ENCODE data around the gene UBE2N. TPM values are rescaled to one million over a fixed set of nuclear protein-coding genes. Genes with fewer than 3 reads are reported as not detected.
"Not testable (repeated sequence)": the region's sequence is repeated elsewhere in the genome, so short reads cannot be mapped to it uniquely, and the experiment has no call there.

Gene UBE2N
- total RNA-seq, 1 experiment from 2014 or later = 210 TPM

- H3K9me3 ChIP-seq (replicated peaks); DNase-seq; H3K27ac ChIP-seq; H3K4me3 ChIP-seq; H3K27me3 ChIP-seq; H3K4me1 ChIP-seq: not testable (repeated sequence)
- H3K36me3 ChIP-seq = peaks cover 20% of the 10 kb centered on the region
These were observed 32.2 kb downstream of the UBE2N start for GRCh38 chr12:93409343-93410187.

DNA sequence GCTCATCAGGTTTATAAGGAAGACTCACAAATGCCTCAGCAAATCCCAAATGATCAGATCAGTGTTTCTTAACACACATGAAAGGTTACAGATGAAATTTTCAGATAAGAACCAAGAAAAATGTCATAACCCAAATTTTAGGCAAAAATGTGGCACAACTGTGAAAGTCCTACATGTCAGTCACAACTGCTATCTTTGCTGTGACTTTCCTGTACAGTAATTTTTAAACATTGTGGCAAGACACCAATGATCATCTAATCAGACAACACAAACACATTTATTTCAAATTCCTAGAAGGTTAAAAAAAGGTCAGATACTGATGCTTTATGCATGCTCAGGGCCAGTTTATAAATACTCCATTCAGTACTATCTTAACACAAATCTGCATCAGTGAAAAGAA is 32.9 kb downstream of the UBE2N start:
- Histone ChIP-seq H3K9me3 (replicated peaks) (no peaks in the 10 kb centered on the region), H3K4me1 (no peaks in the 10 kb centered on the region), H3K27ac (no peak overlapping the region), H3K36me3 (peaks cover 20% of the 10 kb centered on the region), H3K4me3 (no peak overlapping the region), H3K27me3 (no peaks in the 10 kb centered on the region)
- DNase-seq = no peak

DNA sequence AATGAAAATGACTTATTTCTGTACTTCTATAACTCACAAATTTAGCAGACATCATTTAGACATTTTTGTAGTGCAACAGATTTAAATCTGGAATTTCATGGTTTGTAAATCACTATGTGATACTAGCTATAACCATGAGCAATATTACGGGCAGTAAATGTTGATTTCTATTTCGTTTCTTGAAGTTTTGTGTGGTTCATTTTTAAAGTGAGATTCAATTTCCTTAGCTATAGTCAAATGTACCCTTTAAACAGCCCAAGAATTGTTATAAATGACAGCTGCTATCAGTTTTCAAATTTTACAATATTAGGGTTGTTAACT is 33.8 kb downstream of the UBE2N start:
- Histone ChIP-seq H3K27ac (no peak overlapping the region), H3K4me3 (no peak overlapping the region), H3K9me3 (replicated peaks) (no peaks in the 10 kb centered on the region), H3K36me3 (peaks cover 20% of the 10 kb centered on the region), H3K27me3 (no peaks in the 10 kb centered on the region), H3K4me1 (no peaks in the 10 kb centered on the region)
- DNase-seq = no peak

GRCh38 chr12:93407054-93407962 is 34.4 kb downstream of the UBE2N start:
- Histone ChIP-seq H3K36me3 (peaks cover 20% of the 10 kb centered on the region), H3K4me1 (no peaks in the 10 kb centered on the region), H3K4me3 (no peak overlapping the region), H3K27me3 (no peaks in the 10 kb centered on the region), H3K9me3 (replicated peaks) (no peaks in the 10 kb centered on the region), H3K27ac (no peak overlapping the region)
- no peak for DNase-seq

DNA sequence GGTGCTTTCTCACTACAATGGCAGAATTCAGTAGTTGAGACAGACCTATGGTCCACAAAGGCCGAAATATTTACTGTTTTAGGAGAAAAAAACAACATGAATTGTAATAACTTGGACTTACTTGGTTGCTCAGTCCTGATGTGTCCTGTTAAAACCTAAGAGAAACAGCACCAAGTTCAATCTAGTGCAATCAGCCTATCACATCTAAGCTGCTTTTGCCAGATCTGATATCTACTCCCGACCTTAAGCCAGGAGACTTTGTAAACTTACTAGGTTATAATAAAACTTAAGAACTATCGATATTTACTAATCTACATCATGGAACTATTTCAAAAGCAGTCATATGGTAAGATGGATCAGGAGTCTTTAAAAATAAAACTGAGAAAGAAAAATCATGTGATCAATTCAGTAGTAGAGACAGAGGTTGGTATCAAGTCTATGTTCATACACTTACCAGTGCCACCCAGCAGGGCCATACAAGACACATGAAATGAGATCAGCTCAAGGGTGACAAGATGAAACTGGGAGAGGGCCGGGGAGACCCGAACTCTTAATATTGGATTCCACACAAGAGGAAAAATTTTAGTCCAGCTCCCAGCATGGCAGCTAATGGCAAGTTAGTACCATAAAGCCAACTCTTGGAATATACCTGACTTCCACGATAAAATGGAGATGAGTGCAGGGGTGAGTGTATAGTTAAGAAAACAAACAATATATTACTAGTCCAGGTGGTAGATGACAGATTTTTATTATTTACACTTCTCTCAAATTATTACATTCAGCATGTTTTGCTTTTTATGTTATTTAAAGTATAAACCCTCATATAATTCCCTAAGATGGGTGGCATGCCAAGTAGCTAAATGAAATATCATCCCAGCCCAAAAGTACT is 36.5 kb downstream of the UBE2N start:
- Histone ChIP-seq H3K4me1 (no peaks in the 10 kb centered on the region), H3K27ac (no peak overlapping the region), H3K9me3 (replicated peaks) (no peaks in the 10 kb centered on the region), H3K4me3 (no peak overlapping the region), H3K27me3 (no peaks in the 10 kb centered on the region), H3K36me3 (peaks cover 17% of the 10 kb centered on the region)
- DNase-seq = no peak

DNA sequence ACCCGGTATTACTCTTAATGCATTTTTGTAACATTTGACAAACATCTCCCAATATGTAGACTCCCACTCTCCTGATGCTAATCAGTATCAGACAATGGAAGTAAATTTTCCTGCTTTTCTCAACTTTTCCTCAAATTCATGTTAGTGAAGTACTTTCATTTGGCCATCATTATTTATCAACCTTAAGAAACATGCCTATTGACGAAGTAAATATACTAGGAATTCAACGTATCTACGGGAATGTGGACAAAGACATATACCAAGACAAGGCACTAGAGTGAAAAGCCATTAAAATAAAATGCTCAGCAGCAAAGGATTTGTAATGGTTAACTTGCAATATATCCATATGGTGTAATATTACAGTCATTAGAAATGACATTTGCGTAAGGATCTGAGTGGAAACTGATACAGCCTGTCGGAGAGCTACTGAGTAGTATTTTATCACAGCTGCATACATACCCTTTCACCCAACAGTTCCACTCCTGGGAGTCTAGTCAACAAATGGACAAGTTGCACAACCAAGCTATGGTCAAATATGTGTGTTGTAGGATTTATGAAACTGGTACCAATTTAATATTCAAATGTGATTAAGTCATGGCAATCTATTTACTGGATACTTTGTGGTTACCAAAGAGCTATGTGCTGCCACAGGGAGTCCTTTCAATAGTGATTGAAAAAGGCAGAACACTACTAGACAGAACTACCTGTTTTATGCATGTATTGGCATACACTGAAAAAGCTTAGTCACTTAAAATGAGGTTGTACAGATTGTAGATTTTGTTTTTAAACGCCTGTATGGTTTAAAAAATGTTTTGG is 37.6 kb downstream of the UBE2N start:
- Histone ChIP-seq H3K27me3 (no peaks in the 10 kb centered on the region), H3K27ac (no peak overlapping the region), H3K4me3 (no peak overlapping the region), H3K36me3 (peaks cover 10% of the 10 kb centered on the region), H3K9me3 (replicated peaks) (no peaks in the 10 kb centered on the region), H3K4me1 (no peaks in the 10 kb centered on the region)
- peak in 1 of 2 experiments; percentile 17 for DNase-seq

- Histone ChIP-seq H3K4me1 (no peaks in the 10 kb centered on the region), H3K27me3 (no peaks in the 10 kb centered on the region), H3K9me3 (replicated peaks) (no peaks in the 10 kb centered on the region), H3K4me3 (no peak overlapping the region), H3K27ac (no peak overlapping the region), H3K36me3 (peaks cover 13% of the 10 kb centered on the region)
- no peak for DNase-seq
These were observed 39.1 kb downstream of the UBE2N start for GRCh38 chr12:93402333-93403311.

GRCh38 chr12:93399183-93399863 is 42.4 kb downstream of the UBE2N start:
- not testable (repeated sequence) for H3K27me3 ChIP-seq; H3K9me3 ChIP-seq (replicated peaks); H3K27ac ChIP-seq; H3K4me3 ChIP-seq; H3K4me1 ChIP-seq; DNase-seq
- H3K36me3 ChIP-seq = peaks cover 14% of the 10 kb centered on the region

DNA sequence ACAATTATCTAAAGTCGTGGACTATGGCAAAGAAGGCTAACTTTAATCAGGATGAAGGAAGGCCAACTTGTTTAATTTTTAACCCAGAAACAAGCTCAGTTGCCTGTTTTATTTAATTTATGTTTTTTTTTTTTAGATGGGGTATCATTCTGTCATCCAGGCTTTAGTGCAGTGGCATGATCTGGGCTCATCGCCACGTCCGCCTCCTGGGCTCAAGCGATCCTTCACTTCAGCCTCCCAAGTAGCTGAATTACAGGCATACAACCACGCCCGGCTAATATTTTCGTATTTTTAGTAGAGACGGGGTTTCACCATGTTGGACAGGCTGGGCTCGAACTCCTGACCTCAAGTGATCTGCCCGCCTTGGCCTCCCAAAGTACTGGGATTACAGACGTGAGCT is 44.3 kb downstream of the UBE2N start:
- no peak overlapping the region for H3K4me3 ChIP-seq
- H3K27ac ChIP-seq = no peak overlapping the region
- no peaks in the 10 kb centered on the region for H3K4me1 ChIP-seq
- H3K27me3 ChIP-seq = no peaks in the 10 kb centered on the region
- peaks cover 14% of the 10 kb centered on the region for H3K36me3 ChIP-seq
- DNase-seq = no peak
- H3K9me3 ChIP-seq (replicated peaks) = no peaks in the 10 kb centered on the region

GRCh38 chr12:93393425-93393824 is 48.3 kb downstream of the UBE2N start:
- DNase-seq = no peak
- H3K27ac ChIP-seq = no peak overlapping the region
- no peak overlapping the region for H3K4me3 ChIP-seq
- no peaks in the 10 kb centered on the region for H3K27me3 ChIP-seq
- no peaks in the 10 kb centered on the region for H3K9me3 ChIP-seq (replicated peaks)
- peaks cover 12% of the 10 kb centered on the region; the same call in 1 of the 2 replicates for H3K36me3 ChIP-seq
- no peaks in the 10 kb centered on the region; the same call in 1 of the 2 replicates for H3K4me1 ChIP-seq

- Histone ChIP-seq H3K27me3 (no peaks in the 10 kb centered on the region), H3K9me3 (replicated peaks) (no peaks in the 10 kb centered on the region), H3K27ac (no peak overlapping the region), H3K4me1 (no peaks in the 10 kb centered on the region; the same call in 1 of the 2 replicates), H3K4me3 (no peak overlapping the region), H3K36me3 (peaks cover 9% of the 10 kb centered on the region; the same call in 1 of the 2 replicates)
- no peak for DNase-seq
These were observed 51.0 kb downstream of the UBE2N start for GRCh38 chr12:93390549-93391297.

DNA sequence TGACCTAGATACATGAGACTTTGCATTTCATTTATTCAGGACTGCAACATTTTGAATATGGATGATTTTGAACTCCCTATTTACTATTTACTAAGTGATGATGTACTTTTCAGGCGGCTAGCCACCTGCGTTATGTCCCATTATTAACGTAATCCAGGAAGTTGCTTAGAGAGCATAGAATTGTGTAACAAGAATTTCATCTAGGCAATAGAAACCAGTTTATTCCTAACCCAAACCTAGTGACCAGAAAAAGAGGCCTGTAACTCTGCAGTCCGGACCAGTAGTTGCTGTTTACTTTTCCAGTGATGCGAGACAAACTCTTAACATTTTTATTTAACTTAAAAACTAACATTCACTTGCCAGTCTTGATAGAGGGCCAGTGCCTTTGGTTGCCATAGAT is 51.7 kb downstream of the UBE2N start:
- no peak for DNase-seq
- peaks cover 9% of the 10 kb centered on the region; the same call in 1 of the 2 replicates for H3K36me3 ChIP-seq
- no peaks in the 10 kb centered on the region; the same call in 1 of the 2 replicates for H3K4me1 ChIP-seq
- no peaks in the 10 kb centered on the region for H3K9me3 ChIP-seq (replicated peaks)
- H3K4me3 ChIP-seq = no peak overlapping the region
- no peaks in the 10 kb centered on the region for H3K27me3 ChIP-seq
- H3K27ac ChIP-seq = no peak overlapping the region

Measured in SJCRH30 (cell line).